Measurements from ENCODE around the gene MAST3.

DNA sequence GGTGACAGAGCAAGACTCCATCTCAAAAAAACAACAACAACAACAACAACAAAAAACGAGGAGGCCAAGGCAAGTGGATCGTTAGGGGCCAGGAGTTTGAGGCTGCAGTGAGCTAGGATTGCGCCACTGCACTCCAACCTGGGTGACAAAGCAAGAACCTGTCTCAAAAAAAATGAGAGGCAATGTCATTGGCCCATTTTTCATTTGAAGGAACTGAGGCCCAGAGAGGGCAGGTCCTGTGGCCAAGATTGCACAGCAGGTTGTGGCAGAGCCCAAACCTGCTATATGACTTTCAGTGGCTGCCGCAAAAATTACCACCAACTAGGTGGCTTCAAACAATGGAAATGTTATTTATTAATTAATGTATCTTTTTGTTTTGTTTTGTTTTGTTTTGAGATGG is 60.9 kb downstream of the MAST3 start:
- TF ChIP-seq, protein P1, sequence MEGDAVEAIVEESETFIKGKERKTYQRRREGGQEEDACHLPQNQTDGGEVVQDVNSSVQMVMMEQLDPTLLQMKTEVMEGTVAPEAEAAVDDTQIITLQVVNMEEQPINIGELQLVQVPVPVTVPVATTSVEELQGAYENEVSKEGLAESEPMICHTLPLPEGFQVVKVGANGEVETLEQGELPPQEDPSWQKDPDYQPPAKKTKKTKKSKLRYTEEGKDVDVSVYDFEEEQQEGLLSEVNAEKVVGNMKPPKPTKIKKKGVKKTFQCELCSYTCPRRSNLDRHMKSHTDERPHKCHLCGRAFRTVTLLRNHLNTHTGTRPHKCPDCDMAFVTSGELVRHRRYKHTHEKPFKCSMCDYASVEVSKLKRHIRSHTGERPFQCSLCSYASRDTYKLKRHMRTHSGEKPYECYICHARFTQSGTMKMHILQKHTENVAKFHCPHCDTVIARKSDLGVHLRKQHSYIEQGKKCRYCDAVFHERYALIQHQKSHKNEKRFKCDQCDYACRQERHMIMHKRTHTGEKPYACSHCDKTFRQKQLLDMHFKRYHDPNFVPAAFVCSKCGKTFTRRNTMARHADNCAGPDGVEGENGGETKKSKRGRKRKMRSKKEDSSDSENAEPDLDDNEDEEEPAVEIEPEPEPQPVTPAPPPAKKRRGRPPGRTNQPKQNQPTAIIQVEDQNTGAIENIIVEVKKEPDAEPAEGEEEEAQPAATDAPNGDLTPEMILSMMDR (conservative IDR thresholded peaks at IDR 0.05 in 1 of 2, IDR thresholded peaks at IDR 0.05 in 1 of 2; ENCODE audit: extremely low read depth in 1 of 2, insufficient read depth in 1 of 2, low read depth in 1 of 2, low read length in 2 of 2) = no peak
- no peak for TF ChIP-seq EZH2 (IDR thresholded peaks at IDR 0.05; ENCODE audit: borderline replicate concordance, low read length)

All from mammary epithelial cell (primary cell).